HCT116 (cell line): Measurements from ENCODE around the gene RUNX1. TPM values are rescaled to one million over a fixed set of nuclear protein-coding genes. Genes with fewer than 3 reads are reported as not detected.

Source experiments
- ATAC-seq: fragments of 200-7000 bp; cut with Tn5 transposase; 2 replicates; pipeline ENCODE4 v1.9.1; 2020; ENCODE audit warnings: mild to moderate bottlenecking, moderate library complexity
- BruUV-seq: library from RNA; stranded (reverse); fragments of 400-500 nt; replicated peaks from 2 replicates; lab custom pipeline; 2021; lab: Mats Ljungman, UMichigan
- CTCF ChIA-PET: fragments of 300-600 bp; sonication (Branson Sonifier 250); formaldehyde crosslinking; loops from one replicate; lab custom pipeline; 2021; ENCODE audit warnings: antibody characterized with exemption; lab: Charles Lee
- POLR2A ChIA-PET: fragments of 300-600, 350-600 bp; sonication (Branson Sonifier 250); formaldehyde crosslinking; loops from one replicate; lab custom pipeline; 2021; ENCODE audit warnings: antibody characterized with exemption; lab: Charles Lee
- RAD21 ChIA-PET, 2 experiments: fragments of 300-600 bp; sonication (Branson Sonifier 250); formaldehyde crosslinking; loops; one replicate each; lab custom pipeline; 2023; ENCODE audit warnings: low total read pairs in 2 of 2; ENCODE audit not compliant: uncharacterized antibody in 2 of 2, unreplicated experiment in 2 of 2, low non-redundant PET in 1 of 2; lab: Charles Lee
- DNase-seq: peaks from one replicate; pipeline ENCODE4 v3.0.0-alpha.2; 2010; ENCODE audit warnings: low read depth, low spot score
- H2AFZ ChIP-seq: fragments of 200-600 bp; shearing (Covaris generic), sonication (generic); 2 replicates; pipeline ENCODE4 v1.6.1; 2017; ENCODE audit warnings: low read depth, mixed run types, mixed read lengths, antibody characterized with exemption, low read length; ENCODE audit not compliant: poor library complexity, severe bottlenecking
- H3K27ac ChIP-seq: 2 replicates; pipeline ENCODE4 v1.5.1; 2012; ENCODE audit warnings: low read depth, low read length
- H3K27me3 ChIP-seq: fragments of 200-600 bp; sonication (generic); 2 replicates; pipeline ENCODE4 v1.6.1; 2016; ENCODE audit warnings: mixed run types, low read length, mixed read lengths; ENCODE audit not compliant: insufficient read depth
- H3K36me3 ChIP-seq, 2 experiments: fragments of 200-500 bp in 1 of 2; fragments of 200-600 bp in 1 of 2; sonication (Bioruptor generic) in 1 of 2; sonication (generic) in 1 of 2; 2 replicates each; pipeline versions ENCODE4 v1.5.1 to v1.6.1; 2014 to 2016; ENCODE audit warnings: low read length in 2 of 2, inconsistent platforms in 1 of 2, mixed read lengths in 1 of 2, mixed run types in 1 of 2; ENCODE audit not compliant: insufficient read depth in 2 of 2, control insufficient read depth in 1 of 2
- H3K4me1 ChIP-seq, 2 experiments: fragments of 200-600 bp in 1 of 2; sonication (generic) in 1 of 2; 2 replicates each; pipeline versions ENCODE4 v1.5.1 to v1.6.1; 2012 to 2017; ENCODE audit warnings: low read length in 2 of 2, inconsistent platforms in 1 of 2, mild to moderate bottlenecking in 1 of 2, mixed read lengths in 1 of 2, mixed run types in 1 of 2, moderate library complexity in 1 of 2; ENCODE audit not compliant: insufficient read depth in 2 of 2, control insufficient read depth in 1 of 2
- H3K4me2 ChIP-seq: fragments of 200-600 bp; sonication (generic); 2 replicates; pipeline ENCODE4 v1.6.1; 2017; ENCODE audit warnings: mixed run types, low read length, mixed read lengths
- H3K4me3 ChIP-seq, 2 experiments: fragments of 200-600 bp in 1 of 2; sonication (generic) in 1 of 2; replicated peaks in 1 of 2; 2 replicates each; pipeline ENCODE4 v1.5.1; 2011 to 2016; ENCODE audit warnings: low read length in 2 of 2, control low read depth in 1 of 2, low read depth in 1 of 2, mild to moderate bottlenecking in 1 of 2, mixed read lengths in 1 of 2, mixed run types in 1 of 2
- H3K79me2 ChIP-seq: fragments of 200-600 bp; sonication (generic); 2 replicates; pipeline ENCODE4 v1.6.1; 2017; ENCODE audit warnings: mild to moderate bottlenecking, mixed run types, low read length, moderate library complexity, mixed read lengths; ENCODE audit not compliant: insufficient read depth
- H3K9ac ChIP-seq: fragments of 200-600 bp; sonication (generic); 2 replicates; pipeline ENCODE4 v1.6.1; 2016; ENCODE audit warnings: low read length, mixed read lengths
- H3K9me2 ChIP-seq: fragments of 200-600 bp; sonication (generic), shearing (Covaris generic); 2 replicates; pipeline ENCODE4 v1.6.1; 2017; ENCODE audit warnings: mixed run types, mild to moderate bottlenecking, moderate library complexity; ENCODE audit not compliant: insufficient read depth
- H3K9me3 ChIP-seq, 2 experiments: fragments of 200-500 bp in 1 of 2; fragments of 200-600 bp in 1 of 2; sonication (Bioruptor generic) in 1 of 2; sonication (generic) in 1 of 2; 2 replicates each; pipeline ENCODE4 v1.6.1; 2014 to 2017; ENCODE audit warnings: low read length in 2 of 2, mixed read lengths in 2 of 2, inconsistent platforms in 1 of 2, low read depth in 1 of 2, mild to moderate bottlenecking in 1 of 2, mixed run types in 1 of 2, moderate library complexity in 1 of 2; ENCODE audit not compliant: control insufficient read depth in 1 of 2, insufficient read depth in 1 of 2
- H4K20me1 ChIP-seq: fragments of 200-600 bp; sonication (generic), shearing (Covaris generic); 2 replicates; pipeline ENCODE4 v1.6.1; 2017; ENCODE audit warnings: mixed run types, mild to moderate bottlenecking, moderate library complexity; ENCODE audit not compliant: insufficient read depth
- CBX3 ChIP-seq: IDR thresholded peaks from 2 replicates; pipeline ENCODE4 v1.6.1; 2012; ENCODE audit warnings: low read depth
- CEBPB ChIP-seq: IDR thresholded peaks from 2 replicates; pipeline ENCODE4 v1.6.1; 2012; ENCODE audit warnings: low read depth
- ELF1 ChIP-seq: IDR thresholded peaks from 2 replicates; pipeline ENCODE4 v1.6.1; 2012; ENCODE audit warnings: low read depth, borderline replicate concordance
- EZH2 ChIP-seq: fragments of 200-600 bp; sonication (generic); IDR thresholded peaks from 2 replicates; pipeline ENCODE4 v1.6.1; 2017; ENCODE audit warnings: antibody characterized with exemption, mixed run types
- JUND ChIP-seq: IDR thresholded peaks from 2 replicates; pipeline ENCODE4 v1.6.1; 2012
- MAX ChIP-seq: IDR thresholded peaks from 2 replicates; pipeline ENCODE4 v1.6.1; 2012
- POLR2AphosphoS5 ChIP-seq: IDR thresholded peaks from 2 replicates; pipeline ENCODE4 v1.6.1; 2011; ENCODE audit warnings: mild to moderate bottlenecking, low read depth, low read length, moderate library complexity
- RAD21 ChIP-seq: IDR thresholded peaks from 2 replicates; pipeline ENCODE4 v1.6.1; 2012; ENCODE audit warnings: low read depth, mild to moderate bottlenecking
- REST ChIP-seq: IDR thresholded peaks from 2 replicates; pipeline ENCODE4 v1.6.1; 2012; ENCODE audit warnings: low read depth
- SIN3A ChIP-seq: IDR thresholded peaks from 2 replicates; pipeline ENCODE4 v1.6.1; 2012; ENCODE audit warnings: low read depth
- SRF ChIP-seq: IDR thresholded peaks from 2 replicates; pipeline ENCODE4 v1.6.1; 2012; ENCODE audit warnings: low read depth
- TCF7L2 ChIP-seq: IDR thresholded peaks from 2 replicates; pipeline ENCODE4 v1.7.0; 2011; ENCODE audit warnings: borderline replicate concordance, inconsistent platforms; ENCODE audit not compliant: insufficient read depth, insufficient read length; ENCODE audit errors: extremely low read depth
- YY1 ChIP-seq: IDR thresholded peaks from 2 replicates; pipeline ENCODE4 v1.6.1; 2011; ENCODE audit warnings: low read length, low read depth, moderate library complexity, mild to moderate bottlenecking; ENCODE audit not compliant: insufficient replicate concordance; ENCODE audit errors: extremely low read depth
- ZBTB33 ChIP-seq: IDR thresholded peaks from 2 replicates; pipeline ENCODE4 v1.6.1; 2011; ENCODE audit warnings: mild to moderate bottlenecking, low read length, moderate library complexity; ENCODE audit not compliant: insufficient replicate concordance; ENCODE audit errors: extremely low read depth
- ZFX ChIP-seq: fragments of 450-650 bp; IDR thresholded peaks from 2 replicates; pipeline ENCODE4 v1.6.1; 2017
- ZNF274 ChIP-seq: fragments of 200-500 bp; sonication (Bioruptor generic); IDR thresholded peaks from 2 replicates; pipeline ENCODE4 v1.6.1; 2014; ENCODE audit warnings: mild to moderate bottlenecking, low read depth, low read length, inconsistent platforms
- intact Hi-C: fragments of 100-400 bp; cut with micrococcal nuclease; formaldehyde crosslinking; loops from 2 replicates; pipeline ENCODE4 v1.10.0; 2022
- total RNA-seq: library from RNA; stranded (reverse); gene quantifications from one replicate; pipeline ENCODE4 v1.2.1, GENCODE V29; 2021; ENCODE audit not compliant: unreplicated experiment

Gene RUNX1
- total RNA-seq, 1 experiment from 2014 or later = 33.5 TPM

GRCh38 chr21:35072960-35073359 lies 23.9 kb upstream of the RUNX1 start:
- no peaks in the 10 kb centered on the region for H3K79me2 ChIP-seq
- no peaks in the 10 kb centered on the region for H3K9me3 ChIP-seq
- no TSS peak for BruUV-seq
- H3K4me1 ChIP-seq = no peaks in the 10 kb centered on the region
- no peaks in the 10 kb centered on the region for H3K27me3 ChIP-seq
- H3K4me3 ChIP-seq = no peak overlapping the region
- ChIA-PET POLR2A (no interaction called here), RAD21 (no interaction called here), CTCF (no interaction called here)
- H3K4me2 ChIP-seq = no peak overlapping the region
- no peak overlapping the region for H3K27ac ChIP-seq
- TF ChIP-seq MAX (no peak), YY1 (no peak), SIN3A (no peak), ZBTB33 (no peak)
- no peak overlapping the region for H3K9ac ChIP-seq
- H2AFZ ChIP-seq = no peak overlapping the region
- intact Hi-C loops = no loop called here
- no peaks in the 10 kb centered on the region for H4K20me1 ChIP-seq
- DNase-seq = no peak
- no peak for ATAC-seq
- H3K9me2 ChIP-seq = no peaks in the 10 kb centered on the region
- H3K36me3 ChIP-seq = no peaks in the 10 kb centered on the region

- intact Hi-C loops = no loop called here
- Histone ChIP-seq H2AFZ (no peak overlapping the region), H3K79me2 (no peaks in the 10 kb centered on the region), H3K27ac (no peak overlapping the region), H3K36me3 (no peaks in the 10 kb centered on the region), H3K9me3 (no peaks in the 10 kb centered on the region), H3K9ac (no peak overlapping the region), H4K20me1 (no peaks in the 10 kb centered on the region), H3K4me1 (no peaks in the 10 kb centered on the region), H3K9me2 (no peaks in the 10 kb centered on the region), H3K4me3 (no peak overlapping the region), H3K4me2 (no peak overlapping the region), H3K27me3 (no peaks in the 10 kb centered on the region)
- ChIA-PET RAD21 (no interaction called here), POLR2A (no interaction called here), CTCF (no interaction called here)
- BruUV-seq = no TSS peak
- ATAC-seq (no peak), DNase-seq (no peak)
- no peak for TF ChIP-seq JUND
- TF ChIP-seq YY1 = no peak
- TF ChIP-seq REST = no peak
- TF ChIP-seq ZNF274 = no peak
- no peak for TF ChIP-seq EZH2
- TF ChIP-seq ZFX = no peak
- no peak for TF ChIP-seq SIN3A
- TF ChIP-seq RAD21 = no peak
- no peak for TF ChIP-seq ELF1
- no peak for TF ChIP-seq CEBPB
- no peak for TF ChIP-seq POLR2AphosphoS5
- TF ChIP-seq TCF7L2 = no peak
- TF ChIP-seq CBX3 = no peak
- TF ChIP-seq SRF = no peak
- no peak for TF ChIP-seq MAX
Observed at GRCh38 chr21:35072557-35072956, 23.5 kb upstream of the RUNX1 start.
